Neural progenitor cell (in vitro differentiated cells): ENCODE results near the gene FXYD2. TPM values are rescaled to one million over a fixed set of nuclear protein-coding genes. Genes with fewer than 3 reads are reported as not detected.
A peak's percentile ranks its signal among the peaks of the same experiment; 100 is the strongest.
"Not testable (repeated sequence)": the region's sequence is repeated elsewhere in the genome, so short reads cannot be mapped to it uniquely, and the experiment has no call there.

Source experiments
- DNase-seq: peaks from one replicate; pipeline ENCODE4 v3.0.0-alpha.2; 2016; ENCODE audit warnings: low spot score
- H2AFZ ChIP-seq: fragments of 200-600 bp; sonication (generic); replicated peaks from 2 replicates; pipeline ENCODE4 v1.6.1; 2016; ENCODE audit warnings: antibody characterized with exemption
- H3F3A ChIP-seq: fragments of 200-600 bp; sonication (generic); 2 replicates; pipeline ENCODE4 v1.6.1; 2016; ENCODE audit warnings: antibody characterized with exemption, low read depth
- H3K27ac ChIP-seq: fragments of 200-600 bp; sonication (generic); 2 replicates; pipeline ENCODE4 v1.5.1; 2016; ENCODE audit warnings: mild to moderate bottlenecking
- H3K27me3 ChIP-seq: fragments of 200-600 bp; sonication (generic); 2 replicates; pipeline ENCODE4 v1.6.1; 2016; ENCODE audit warnings: mild to moderate bottlenecking, moderate library complexity
- H3K36me3 ChIP-seq: fragments of 200-600 bp; sonication (generic); 2 replicates; pipeline ENCODE4 v1.5.1; 2016
- H3K4me1 ChIP-seq: fragments of 200-600 bp; sonication (generic); 2 replicates; pipeline ENCODE4 v1.6.1; 2016; ENCODE audit warnings: mixed run types
- H3K4me2 ChIP-seq: fragments of 200-600 bp; sonication (generic); 2 replicates; pipeline ENCODE4 v1.6.1; 2016
- H3K4me3 ChIP-seq: fragments of 200-600 bp; sonication (generic); 2 replicates; pipeline ENCODE4 v1.5.1; 2016
- H3K79me2 ChIP-seq: fragments of 200-600 bp; sonication (generic); 2 replicates; pipeline ENCODE4 v1.6.1; 2016; ENCODE audit warnings: low read depth
- H3K9ac ChIP-seq: fragments of 200-600 bp; sonication (generic); 2 replicates; pipeline ENCODE4 v1.6.1; 2016
- H3K9me3 ChIP-seq: fragments of 200-600 bp; sonication (generic); 2 replicates; pipeline ENCODE4 v1.5.1; 2016; ENCODE audit warnings: low read depth
- H4K20me1 ChIP-seq: fragments of 200-600 bp; sonication (generic); 2 replicates; pipeline ENCODE4 v1.6.1; 2016; ENCODE audit warnings: low read depth
- H3K27ac Mint-ChIP-seq: 3 replicates; pipeline ENCODE4 v1.8.0; 2021; ENCODE audit warnings: mixed read lengths
- H3K27me3 Mint-ChIP-seq: 2 replicates; pipeline ENCODE4 v1.8.0; 2022; ENCODE audit warnings: low read depth, mild to moderate bottlenecking, inconsistent platforms, moderate library complexity, mixed read lengths; ENCODE audit not compliant: insufficient read depth
- H3K36me3 Mint-ChIP-seq: 3 replicates; pipeline ENCODE4 v1.8.0; 2021; ENCODE audit warnings: mixed read lengths
- H3K4me1 Mint-ChIP-seq: 3 replicates; pipeline ENCODE4 v1.8.0; 2021; ENCODE audit warnings: mixed read lengths
- H3K4me3 Mint-ChIP-seq: 3 replicates; pipeline ENCODE4 v1.8.0; 2021; ENCODE audit warnings: mild to moderate bottlenecking, moderate library complexity, mixed read lengths
- H3K9me3 Mint-ChIP-seq: 3 replicates; pipeline ENCODE4 v1.8.0; 2020; ENCODE audit warnings: mixed read lengths
- EZH2 ChIP-seq: fragments of 200-600 bp; sonication (generic); IDR thresholded peaks from 2 replicates; pipeline ENCODE4 v1.6.1; 2017; ENCODE audit warnings: antibody characterized with exemption, mild to moderate bottlenecking, moderate library complexity
- EZH2phosphoT487 ChIP-seq: fragments of 200-600 bp; sonication (generic); IDR thresholded peaks from 2 replicates; pipeline ENCODE4 v1.6.1; 2017; ENCODE audit warnings: antibody characterized with exemption
- total RNA-seq: library from RNA; depleted of rRNA; stranded (reverse); fragments of >200 nt; gene quantifications from 2 replicates; pipeline ENCODE4 v1.2.3, GENCODE V29; 2015; ENCODE audit warnings: low replicate concordance
- TF ChIP-seq, protein P1 (sequence below): fragments of 200-600 bp; sonication (generic); IDR thresholded peaks from 2 replicates; pipeline ENCODE4 v1.5.1; 2017; ENCODE audit warnings: antibody characterized with exemption, mild to moderate bottlenecking

The FXYD2 gene
- total RNA-seq, 1 donor from 2014 or later, result 1.9 TPM

DNA sequence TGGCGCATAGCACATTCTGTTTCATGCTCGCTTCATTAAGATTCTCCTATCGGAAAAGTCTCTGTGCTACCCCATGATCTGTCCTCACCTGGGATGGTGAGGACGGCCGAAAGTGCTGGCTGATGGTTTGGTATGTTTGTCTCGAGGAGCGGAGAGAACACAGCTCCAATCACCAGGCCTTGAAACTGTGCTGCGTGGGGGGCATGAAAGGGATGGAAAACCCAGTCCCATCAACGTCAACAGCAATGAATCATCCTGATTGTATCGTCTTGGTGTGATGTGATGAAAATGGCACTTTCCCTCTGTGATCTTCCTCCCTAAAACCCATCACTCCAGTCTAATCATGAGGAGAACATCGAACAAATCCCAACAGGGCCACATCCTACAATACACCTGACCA lies 43.5 kb upstream of the FXYD2 start:
- H3K79me2 ChIP-seq, result peaks cover 100% of the 10 kb centered on the region

DNA sequence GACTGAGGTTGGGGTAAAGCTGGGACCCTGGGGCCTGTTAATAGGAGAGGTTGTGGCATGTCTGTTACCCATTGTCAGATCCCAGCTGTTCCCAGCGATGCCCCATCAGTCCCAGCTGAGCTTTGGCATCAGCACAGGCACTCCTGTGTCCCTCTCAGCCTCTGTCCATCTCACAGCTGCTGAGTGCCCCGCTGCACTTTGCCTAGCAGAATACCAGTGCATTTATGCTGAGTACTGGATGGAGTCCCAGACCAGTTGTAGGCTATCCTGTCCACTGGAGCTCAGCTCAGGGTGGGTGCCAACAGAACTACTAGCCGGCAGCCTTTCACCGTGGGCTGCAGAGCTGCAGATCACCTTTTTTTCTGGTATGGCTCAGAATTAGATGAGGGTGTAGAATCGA lies 42.0 kb upstream of the FXYD2 start:
- no peak overlapping the region for H3K4me2 ChIP-seq
- H3K27ac Mint-ChIP-seq, result no peak overlapping the region
- no peak overlapping the region for H2AFZ ChIP-seq
- TF ChIP-seq EZH2phosphoT487, result no peak
- no peak for TF ChIP-seq EZH2
- TF ChIP-seq, protein P1, sequence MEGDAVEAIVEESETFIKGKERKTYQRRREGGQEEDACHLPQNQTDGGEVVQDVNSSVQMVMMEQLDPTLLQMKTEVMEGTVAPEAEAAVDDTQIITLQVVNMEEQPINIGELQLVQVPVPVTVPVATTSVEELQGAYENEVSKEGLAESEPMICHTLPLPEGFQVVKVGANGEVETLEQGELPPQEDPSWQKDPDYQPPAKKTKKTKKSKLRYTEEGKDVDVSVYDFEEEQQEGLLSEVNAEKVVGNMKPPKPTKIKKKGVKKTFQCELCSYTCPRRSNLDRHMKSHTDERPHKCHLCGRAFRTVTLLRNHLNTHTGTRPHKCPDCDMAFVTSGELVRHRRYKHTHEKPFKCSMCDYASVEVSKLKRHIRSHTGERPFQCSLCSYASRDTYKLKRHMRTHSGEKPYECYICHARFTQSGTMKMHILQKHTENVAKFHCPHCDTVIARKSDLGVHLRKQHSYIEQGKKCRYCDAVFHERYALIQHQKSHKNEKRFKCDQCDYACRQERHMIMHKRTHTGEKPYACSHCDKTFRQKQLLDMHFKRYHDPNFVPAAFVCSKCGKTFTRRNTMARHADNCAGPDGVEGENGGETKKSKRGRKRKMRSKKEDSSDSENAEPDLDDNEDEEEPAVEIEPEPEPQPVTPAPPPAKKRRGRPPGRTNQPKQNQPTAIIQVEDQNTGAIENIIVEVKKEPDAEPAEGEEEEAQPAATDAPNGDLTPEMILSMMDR, result no peak
- H3K36me3 ChIP-seq, result no peaks in the 10 kb centered on the region
- H3K9ac ChIP-seq, result no peak overlapping the region
- H3K4me3 ChIP-seq, result no peak overlapping the region
- peaks cover 99% of the 10 kb centered on the region for H4K20me1 ChIP-seq
- peaks cover 100% of the 10 kb centered on the region for H3K79me2 ChIP-seq
- no peaks in the 10 kb centered on the region for H3K9me3 Mint-ChIP-seq
- no peaks in the 10 kb centered on the region for H3K9me3 ChIP-seq
- H3K4me3 Mint-ChIP-seq, result no peak overlapping the region
- H3K27me3 ChIP-seq, result no peaks in the 10 kb centered on the region
- H3K36me3 Mint-ChIP-seq, result peaks cover 17% of the 10 kb centered on the region
- H3F3A ChIP-seq, result peaks cover 8% of the 10 kb centered on the region
- H3K27me3 Mint-ChIP-seq, result peaks cover 6% of the 10 kb centered on the region
- peaks cover 39% of the 10 kb centered on the region for H3K4me1 ChIP-seq
- H3K4me1 Mint-ChIP-seq, result peaks cover 47% of the 10 kb centered on the region
- no peak for DNase-seq
- H3K27ac ChIP-seq, result no peak overlapping the region

More for the DNA sequence above, 43.5 kb upstream of the FXYD2 start:
- Histone ChIP-seq H3F3A (no peaks in the 10 kb centered on the region), H3K4me3 (no peak overlapping the region), H3K36me3 (no peaks in the 10 kb centered on the region), H3K4me1 (peaks cover 32% of the 10 kb centered on the region), H3K9ac (no peak overlapping the region), H3K27me3 (no peaks in the 10 kb centered on the region), H3K4me2 (peak overlapping the region; percentile 22), H3K27ac (no peak overlapping the region), H3K9me3 (no peaks in the 10 kb centered on the region), H4K20me1 (peaks cover 99% of the 10 kb centered on the region), H2AFZ (no peak overlapping the region)
- H3K36me3 Mint-ChIP-seq, result peaks cover 18% of the 10 kb centered on the region
- peaks cover 7% of the 10 kb centered on the region for H3K27me3 Mint-ChIP-seq
- no peak overlapping the region for H3K4me3 Mint-ChIP-seq
- peaks cover 39% of the 10 kb centered on the region for H3K4me1 Mint-ChIP-seq
- no peak overlapping the region for H3K27ac Mint-ChIP-seq
- no peak for TF ChIP-seq EZH2
- TF ChIP-seq EZH2phosphoT487, result no peak
- TF ChIP-seq, protein P1, result no peak
- no peaks in the 10 kb centered on the region for H3K9me3 Mint-ChIP-seq
- DNase-seq, result no peak

DNA sequence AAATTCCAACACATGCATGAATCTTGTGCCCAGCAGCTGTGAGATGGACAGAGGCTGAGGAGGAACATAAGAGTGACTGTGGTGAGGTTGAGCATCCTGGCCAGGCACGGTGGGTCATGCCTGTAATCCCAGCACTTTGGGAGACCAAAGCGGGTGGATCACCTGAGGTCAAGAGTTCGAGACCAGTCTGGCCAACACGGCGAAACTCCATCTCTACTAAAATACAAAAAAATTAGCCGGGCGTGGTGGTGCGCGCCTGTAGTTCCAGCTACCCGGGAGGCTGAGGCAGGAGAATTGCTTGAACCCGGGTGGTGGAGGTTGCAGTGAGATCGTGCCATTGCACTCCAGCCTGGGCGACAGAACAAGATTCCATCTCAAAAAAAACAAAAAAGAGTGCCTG lies 41.0 kb upstream of the FXYD2 start:
- not testable (repeated sequence) for H3K9me3 Mint-ChIP-seq, H3K27me3 ChIP-seq, H3K4me3 Mint-ChIP-seq, H3K36me3 ChIP-seq, H3K27ac Mint-ChIP-seq, H2AFZ ChIP-seq, H3K27ac ChIP-seq, H3K4me3 ChIP-seq, H3K9ac ChIP-seq, H3K9me3 ChIP-seq, H3K27me3 Mint-ChIP-seq, H3K4me2 ChIP-seq, DNase-seq
- H4K20me1 ChIP-seq, result peaks cover 99% of the 10 kb centered on the region
- peaks cover 39% of the 10 kb centered on the region for H3K4me1 ChIP-seq
- peaks cover 16% of the 10 kb centered on the region for H3F3A ChIP-seq
- Mint-ChIP-seq H3K4me1 (peaks cover 50% of the 10 kb centered on the region), H3K36me3 (peaks cover 17% of the 10 kb centered on the region)
- peaks cover 96% of the 10 kb centered on the region for H3K79me2 ChIP-seq

DNA sequence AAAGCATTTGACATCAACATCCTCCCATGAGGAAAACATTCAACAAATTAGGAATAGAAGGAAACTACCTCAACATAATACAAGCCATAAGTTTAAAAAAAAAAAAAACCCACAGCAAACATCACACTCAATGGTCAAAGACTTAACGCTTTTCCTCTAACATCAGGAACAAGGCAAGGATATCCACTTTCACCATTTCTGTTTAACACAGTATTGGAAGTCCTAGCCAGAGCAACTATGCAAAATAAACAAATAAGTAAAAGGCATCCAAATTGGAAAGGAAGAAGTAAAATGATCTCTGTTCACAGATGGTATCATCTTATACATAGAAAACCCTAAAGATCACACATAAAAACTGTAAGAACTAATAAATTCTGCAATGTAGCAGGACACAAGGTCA lies 38.8 kb upstream of the FXYD2 start:
- H4K20me1 ChIP-seq, result peaks cover 91% of the 10 kb centered on the region
- no peak for DNase-seq
- H3K27ac Mint-ChIP-seq, result no peak overlapping the region
- no peak overlapping the region for H2AFZ ChIP-seq
- H3K4me3 ChIP-seq, result no peak overlapping the region
- no peak overlapping the region for H3K4me3 Mint-ChIP-seq
- H3K9me3 Mint-ChIP-seq, result no peaks in the 10 kb centered on the region
- H3K4me1 Mint-ChIP-seq, result peaks cover 34% of the 10 kb centered on the region
- peaks cover 2% of the 10 kb centered on the region for H3K27me3 Mint-ChIP-seq
- peaks cover 17% of the 10 kb centered on the region for H3F3A ChIP-seq
- H3K79me2 ChIP-seq, result peaks cover 91% of the 10 kb centered on the region
- H3K9ac ChIP-seq, result no peak overlapping the region
- H3K27ac ChIP-seq, result no peak overlapping the region
- no peaks in the 10 kb centered on the region for H3K9me3 ChIP-seq
- H3K4me1 ChIP-seq, result peaks cover 18% of the 10 kb centered on the region
- H3K27me3 ChIP-seq, result no peaks in the 10 kb centered on the region
- peaks cover 16% of the 10 kb centered on the region for H3K36me3 Mint-ChIP-seq
- H3K4me2 ChIP-seq, result no peak overlapping the region
- H3K36me3 ChIP-seq, result no peaks in the 10 kb centered on the region
- no peak for TF ChIP-seq EZH2phosphoT487
